GM23338 (cell line): ENCODE measurements around the gene NTPCR. TPM values are rescaled to one million over a fixed set of nuclear protein-coding genes. Genes with fewer than 3 reads are reported as not detected.

Experiments used
- ATAC-seq: fragments of 200-7000 bp; cut with Tn5 transposase; 3 replicates; pipeline ENCODE4 v1.9.1; 2020
- DNase-seq: peaks from one replicate; pipeline ENCODE4 v3.0.0-alpha.2; 2015; ENCODE audit warnings: low spot score
- H2AFZ ChIP-seq: fragments of 200-600 bp; sonication (generic); 2 replicates; pipeline ENCODE4 v1.8.0; 2016; ENCODE audit warnings: antibody characterized with exemption, mild to moderate bottlenecking, moderate library complexity
- H3F3A ChIP-seq: fragments of 200-600 bp; sonication (generic); replicated peaks from 2 replicates; pipeline ENCODE4 v1.8.0; 2017; ENCODE audit warnings: antibody characterized with exemption, mixed run types, low read depth
- H3K27ac ChIP-seq: fragments of 200-600 bp; sonication (generic); 2 replicates; pipeline ENCODE4 v1.6.1; 2016; ENCODE audit warnings: low read depth
- H3K27me3 ChIP-seq: fragments of 200-600 bp; sonication (generic); 2 replicates; pipeline ENCODE4 v1.8.0; 2016; ENCODE audit warnings: mild to moderate bottlenecking, mixed run types, moderate library complexity; ENCODE audit not compliant: insufficient read depth
- H3K36me3 ChIP-seq: fragments of 200-600 bp; sonication (generic); 2 replicates; pipeline ENCODE4 v1.8.0; 2016; ENCODE audit warnings: mild to moderate bottlenecking; ENCODE audit not compliant: insufficient read depth
- H3K4me1 ChIP-seq: fragments of 200-600 bp; sonication (generic); 2 replicates; pipeline ENCODE4 v1.8.0; 2016; ENCODE audit warnings: mild to moderate bottlenecking, moderate library complexity; ENCODE audit not compliant: insufficient read depth
- H3K4me2 ChIP-seq: fragments of 200-600 bp; sonication (generic); 2 replicates; pipeline ENCODE4 v1.7.1; 2017; ENCODE audit warnings: mixed run types
- H3K4me3 ChIP-seq: fragments of 200-600 bp; sonication (generic); 2 replicates; pipeline ENCODE4 v1.6.1; 2016; ENCODE audit warnings: mixed run types
- H3K79me2 ChIP-seq: fragments of 200-600 bp; sonication (generic); replicated peaks from 2 replicates; pipeline ENCODE4 v1.8.0; 2017; ENCODE audit warnings: mild to moderate bottlenecking; ENCODE audit not compliant: insufficient read depth
- H3K9me2 ChIP-seq: fragments of 200-600 bp; sonication (generic); 2 replicates; pipeline ENCODE4 v1.8.0; 2017; ENCODE audit not compliant: insufficient read depth
- H4K20me1 ChIP-seq: fragments of 200-600 bp; sonication (generic); replicated peaks from 2 replicates; pipeline ENCODE4 v1.8.0; 2017; ENCODE audit warnings: mild to moderate bottlenecking; ENCODE audit not compliant: insufficient read depth
- H3K27ac Mint-ChIP-seq: 2 replicates; pipeline ENCODE4 v1.8.0; 2020; ENCODE audit warnings: inconsistent platforms, mild to moderate bottlenecking, moderate library complexity, mixed read lengths
- H3K27me3 Mint-ChIP-seq: 3 replicates; pipeline ENCODE4 v1.8.0; 2022; ENCODE audit warnings: low read depth, mild to moderate bottlenecking, moderate library complexity, mixed read lengths, inconsistent platforms; ENCODE audit not compliant: insufficient read depth, poor library complexity
- H3K36me3 Mint-ChIP-seq: 3 replicates; pipeline ENCODE4 v1.8.0; 2021; ENCODE audit warnings: low read depth, mild to moderate bottlenecking, inconsistent platforms, moderate library complexity, mixed read lengths
- H3K4me1 Mint-ChIP-seq: 3 replicates; pipeline ENCODE4 v1.8.0; 2020; ENCODE audit warnings: mild to moderate bottlenecking, inconsistent platforms, mixed read lengths
- H3K4me3 Mint-ChIP-seq: 3 replicates; pipeline ENCODE4 v1.8.0; 2021; ENCODE audit warnings: moderate library complexity, mild to moderate bottlenecking, inconsistent platforms, mixed read lengths
- H3K9me3 Mint-ChIP-seq: 3 replicates; pipeline ENCODE4 v1.8.0; 2020; ENCODE audit warnings: moderate library complexity, mild to moderate bottlenecking, inconsistent platforms, mixed read lengths
- CTCF ChIP-seq, 2 experiments: fragments of 200-600 bp in 1 of 2; sonication (generic) in 1 of 2; conservative IDR thresholded peaks; 2 replicates each; pipeline versions ENCODE4 v1.5.1 to v1.6.1; 2016 to 2017; ENCODE audit warnings: antibody characterized with exemption in 2 of 2, low read depth in 2 of 2, mild to moderate bottlenecking in 2 of 2, moderate library complexity in 1 of 2
- ETS1 ChIP-seq: IDR thresholded peaks from 2 replicates; pipeline ENCODE4 v1.6.1; 2016; ENCODE audit warnings: antibody characterized with exemption
- EZH2 ChIP-seq: fragments of 200-600 bp; sonication (generic); IDR thresholded peaks from one replicate; pipeline ENCODE4 v1.8.0; 2017; ENCODE audit warnings: antibody characterized with exemption, mild to moderate bottlenecking, low read depth; ENCODE audit not compliant: unreplicated experiment
- POLR2AphosphoS5 ChIP-seq: IDR thresholded peaks from 2 replicates; pipeline ENCODE4 v1.6.1; 2016; ENCODE audit warnings: antibody characterized with exemption, low read depth
- ZNF114 ChIP-seq: fragments of 250-450 bp; sonication (Bioruptor Pico); IDR thresholded peaks from 2 replicates; pipeline ENCODE4 v1.5.0; 2020; ENCODE audit warnings: mild to moderate bottlenecking, moderate library complexity
- ZNF462 ChIP-seq: fragments of 250-450 bp; sonication (Bioruptor Pico); IDR thresholded peaks from 2 replicates; pipeline ENCODE4 v1.5.0; 2020; ENCODE audit warnings: mild to moderate bottlenecking, moderate library complexity
- polyA plus RNA-seq: library from polyadenylated mRNA; unstranded; fragments of >200 nt; fragmentation: Nextera tagmentation; extraction: Ambion mirVana; gene quantifications from 2 replicates; pipeline ENCODE4 v1.2.1, GENCODE V29; 2016
- total RNA-seq: library from RNA; depleted of rRNA; stranded (reverse); fragments of >200 nt; shearing (Covaris generic); gene quantifications from 2 replicates; pipeline ENCODE4 v1.2.3, GENCODE V29; 2014

NTPCR gene
- total and polyA plus RNA-seq, 2 experiments from 2014 or later = 64.1 to 150 TPM

GRCh38 chr1:232970508-232970907 is 20.1 kb downstream of the NTPCR start (continued):
- TF ChIP-seq ZNF462 (CRISPR knock-in tag) = no peak

- Mint-ChIP-seq H3K36me3 (peaks cover 72% of the 10 kb centered on the region), H3K27ac (no peak overlapping the region), H3K4me1 (no peaks in the 10 kb centered on the region), H3K27me3 (peaks cover 2% of the 10 kb centered on the region), H3K9me3 (peaks cover 3% of the 10 kb centered on the region; the same call in 1 of the 3 replicates), H3K4me3 (no peak overlapping the region)
- H3K36me3 ChIP-seq = peaks cover 41% of the 10 kb centered on the region
- H3K9me2 ChIP-seq = no peaks in the 10 kb centered on the region
- H4K20me1 ChIP-seq = 0 out of 2 replicates have a peak, but pooled peaks cover 2% of the 10 kb centered on the region
- 0 out of 2 replicates have a peak, but pooled peaks cover 3% of the 10 kb centered on the region for H3K79me2 ChIP-seq
- no peak overlapping the region for H3K27ac ChIP-seq
- no peak for ATAC-seq
- H2AFZ ChIP-seq = no peak overlapping the region
- H3F3A ChIP-seq = no peaks in the 10 kb centered on the region
- no peak for DNase-seq
- H3K27me3 ChIP-seq = no peaks in the 10 kb centered on the region
- H3K4me2 ChIP-seq = no peak overlapping the region
- H3K4me1 ChIP-seq = no peaks in the 10 kb centered on the region
- no peak overlapping the region for H3K4me3 ChIP-seq
- no peak for TF ChIP-seq POLR2AphosphoS5
- TF ChIP-seq ETS1 = no peak
- no peak for TF ChIP-seq CTCF (conservative IDR thresholded peaks at IDR 0.05; ENCODE audit: low read depth in 2 of 2)
- no peak for TF ChIP-seq ZNF114 (CRISPR knock-in tag)
- no peak for TF ChIP-seq EZH2
Measured at GRCh38 chr1:232973652-232974611, 23.5 kb downstream of the NTPCR start.
